ENCODE measurements around the gene SAP25.

The SAP25 gene

DNA sequence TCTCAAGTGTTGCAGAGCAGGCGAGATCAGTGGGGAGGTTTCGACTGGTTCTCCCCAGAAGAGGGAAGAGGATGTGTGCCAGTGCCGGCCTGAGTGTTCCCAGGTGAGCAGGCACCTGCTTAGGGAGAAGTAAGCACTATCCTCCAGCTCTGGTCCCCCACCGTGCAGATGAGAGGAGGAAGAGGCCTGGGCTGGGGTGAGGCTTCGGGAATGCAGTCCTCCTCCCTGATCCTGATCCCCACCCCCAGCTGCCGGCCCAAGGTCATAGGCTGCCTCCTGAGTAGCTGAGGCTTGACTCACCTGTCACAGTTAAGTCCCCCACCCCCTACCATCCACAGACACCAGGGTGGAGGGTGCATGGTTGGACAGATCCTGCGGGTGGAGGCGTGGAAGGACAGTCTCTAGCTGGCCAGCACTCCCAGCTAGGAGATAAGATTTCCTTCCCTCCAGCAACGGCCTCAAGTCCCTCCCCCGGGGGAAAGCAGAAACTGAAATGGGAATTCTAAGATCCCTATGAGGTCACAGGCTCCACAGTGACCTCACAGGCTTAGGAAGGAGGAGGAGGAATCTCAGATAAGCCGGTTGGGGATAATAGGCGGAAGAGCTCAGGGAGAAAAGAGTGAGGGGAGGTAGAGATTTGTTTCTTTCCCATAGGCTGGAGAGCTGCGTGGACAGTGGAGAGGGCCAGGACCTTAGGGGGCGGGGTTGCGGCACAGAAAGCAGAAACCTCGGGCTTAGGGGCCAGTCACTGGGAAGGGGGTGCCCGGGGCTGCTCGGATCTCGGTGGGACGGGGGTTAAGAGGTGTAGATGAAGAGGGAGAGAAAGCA, 11.2 kb upstream of the SAP25 start:
- peak overlapping the region; percentile 74 for H3K4me3 ChIP-seq (ENCODE audit: low read depth, low read length)

DNA sequence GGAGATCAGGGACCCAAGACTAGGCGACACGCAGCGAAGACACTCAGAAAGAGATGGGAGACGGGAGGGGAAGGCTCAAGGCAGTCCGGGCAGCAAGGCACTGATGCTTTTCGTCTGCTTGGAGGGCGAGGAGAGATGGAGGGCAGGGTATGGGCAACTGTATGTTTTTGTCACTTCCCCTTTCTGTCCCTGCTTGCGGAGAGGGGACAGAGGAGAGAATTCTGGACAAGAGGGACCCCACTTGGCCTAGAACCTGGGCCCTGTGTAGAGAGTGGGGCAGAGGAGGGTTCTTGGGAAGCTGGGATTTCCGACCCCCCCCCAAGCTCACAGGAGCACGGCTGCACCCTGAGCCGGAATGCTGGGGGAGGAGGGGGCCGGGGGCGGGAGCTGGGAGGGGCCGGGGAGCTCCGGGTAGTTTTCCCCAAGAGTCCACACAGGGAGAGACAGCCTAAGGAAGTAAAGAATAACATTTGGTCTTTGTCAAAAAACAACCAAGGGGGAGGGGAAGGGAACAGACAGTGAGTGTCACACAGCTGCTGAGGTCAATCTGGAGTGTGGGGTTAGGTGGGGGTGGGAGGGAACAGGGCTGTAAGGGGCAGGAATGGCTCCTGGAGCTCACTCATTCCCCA, 10.5 kb upstream of the SAP25 start:
- Histone ChIP-seq H3K27ac (peak overlapping the region; percentile 88), H3K27me3 (replicated peaks) (no peaks in the 10 kb centered on the region), H3K36me3 (replicated peaks) (peaks cover 33% of the 10 kb centered on the region), H3K4me3 (ENCODE audit: low read depth, low read length) (peak overlapping the region; percentile 74)
- peak; percentile 5 for DNase-seq
- TF ChIP-seq, protein P1, sequence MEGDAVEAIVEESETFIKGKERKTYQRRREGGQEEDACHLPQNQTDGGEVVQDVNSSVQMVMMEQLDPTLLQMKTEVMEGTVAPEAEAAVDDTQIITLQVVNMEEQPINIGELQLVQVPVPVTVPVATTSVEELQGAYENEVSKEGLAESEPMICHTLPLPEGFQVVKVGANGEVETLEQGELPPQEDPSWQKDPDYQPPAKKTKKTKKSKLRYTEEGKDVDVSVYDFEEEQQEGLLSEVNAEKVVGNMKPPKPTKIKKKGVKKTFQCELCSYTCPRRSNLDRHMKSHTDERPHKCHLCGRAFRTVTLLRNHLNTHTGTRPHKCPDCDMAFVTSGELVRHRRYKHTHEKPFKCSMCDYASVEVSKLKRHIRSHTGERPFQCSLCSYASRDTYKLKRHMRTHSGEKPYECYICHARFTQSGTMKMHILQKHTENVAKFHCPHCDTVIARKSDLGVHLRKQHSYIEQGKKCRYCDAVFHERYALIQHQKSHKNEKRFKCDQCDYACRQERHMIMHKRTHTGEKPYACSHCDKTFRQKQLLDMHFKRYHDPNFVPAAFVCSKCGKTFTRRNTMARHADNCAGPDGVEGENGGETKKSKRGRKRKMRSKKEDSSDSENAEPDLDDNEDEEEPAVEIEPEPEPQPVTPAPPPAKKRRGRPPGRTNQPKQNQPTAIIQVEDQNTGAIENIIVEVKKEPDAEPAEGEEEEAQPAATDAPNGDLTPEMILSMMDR (IDR thresholded peaks at IDR 0.05; ENCODE audit: low read depth, low read length, missing control alignments), result no peak
- in situ Hi-C loops (cut with HindIII; ENCODE audit: low pct_ligation_motif_present, low sequenced_read_pairs), result no loop called here

More for the DNA sequence above, 11.2 kb upstream of the SAP25 start:
- in situ Hi-C loops (cut with HindIII; ENCODE audit: low pct_ligation_motif_present, low sequenced_read_pairs), result no loop called here
- Histone ChIP-seq H3K27ac (peak overlapping the region; percentile 88), H3K27me3 (replicated peaks) (no peaks in the 10 kb centered on the region), H3K36me3 (replicated peaks) (peaks cover 27% of the 10 kb centered on the region)
- TF ChIP-seq, protein P1 (IDR thresholded peaks at IDR 0.05; ENCODE audit: low read depth, low read length, missing control alignments), result no peak
- peak; percentile 70 for DNase-seq

GRCh38 chr7:100583132-100584053, 9.7 kb upstream of the SAP25 start:
- TF ChIP-seq, protein P1 (IDR thresholded peaks at IDR 0.05; ENCODE audit: low read depth, low read length, missing control alignments), result no peak
- Histone ChIP-seq H3K27me3 (replicated peaks) (no peaks in the 10 kb centered on the region), H3K4me3 (ENCODE audit: low read depth, low read length) (peak overlapping the region; percentile 74), H3K36me3 (replicated peaks) (peaks cover 38% of the 10 kb centered on the region), H3K27ac (peak overlapping the region; percentile 67)
- DNase-seq, result peak; percentile 44
- in situ Hi-C loops (cut with HindIII; ENCODE audit: low pct_ligation_motif_present, low sequenced_read_pairs), result no loop called here

- Histone ChIP-seq H3K36me3 (replicated peaks) (peaks cover 46% of the 10 kb centered on the region), H3K27ac (no peak overlapping the region), H3K27me3 (replicated peaks) (no peaks in the 10 kb centered on the region), H3K4me3 (ENCODE audit: low read depth, low read length) (no peak overlapping the region)
- TF ChIP-seq, protein P1 (IDR thresholded peaks at IDR 0.05; ENCODE audit: low read depth, low read length, missing control alignments), result no peak
- DNase-seq, result no peak
- in situ Hi-C loops (cut with HindIII; ENCODE audit: low pct_ligation_motif_present, low sequenced_read_pairs), result no loop called here
Measured at GRCh38 chr7:100582650-100583049, 8.9 kb upstream of the SAP25 start.

DNA sequence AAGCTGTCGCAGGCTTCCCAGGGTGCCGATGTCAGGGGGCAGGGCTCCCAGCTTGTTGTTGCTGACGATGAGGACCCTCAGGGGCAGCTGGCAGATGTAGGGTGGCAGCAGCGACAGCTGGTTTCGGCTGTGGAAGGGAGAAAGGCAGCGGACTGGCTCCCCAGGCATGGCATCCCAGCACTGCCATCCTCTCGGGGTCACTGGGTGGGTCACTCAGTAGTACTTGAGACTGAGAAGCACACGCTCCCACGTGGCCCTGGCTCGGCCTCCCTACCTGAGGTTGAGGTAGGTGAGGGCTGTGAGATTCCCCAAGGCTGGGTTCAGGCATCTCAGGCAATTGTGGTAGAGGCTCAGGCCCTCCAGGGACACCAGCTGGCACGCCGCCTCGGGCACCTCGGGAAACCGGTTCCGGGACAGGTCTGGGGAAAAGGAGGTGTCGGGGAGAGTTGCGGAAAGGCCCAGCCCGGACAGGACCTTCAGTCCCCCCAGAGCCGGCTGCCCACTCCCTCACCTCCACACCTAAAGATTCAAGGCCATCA, 8.4 kb upstream of the SAP25 start:
- in situ Hi-C loops (cut with HindIII; ENCODE audit: low pct_ligation_motif_present, low sequenced_read_pairs), result no loop called here
- H3K4me3 ChIP-seq (ENCODE audit: low read depth, low read length), result no peak overlapping the region
- TF ChIP-seq, protein P1 (IDR thresholded peaks at IDR 0.05; ENCODE audit: low read depth, low read length, missing control alignments), result no peak
- DNase-seq, result no peak
- no peaks in the 10 kb centered on the region for H3K27me3 ChIP-seq (replicated peaks)
- H3K36me3 ChIP-seq (replicated peaks), result peaks cover 50% of the 10 kb centered on the region
- H3K27ac ChIP-seq, result no peak overlapping the region

Measured in brain microvascular endothelial cell (primary cell).